Right atrium auricular region (tissue), 2 donors: Measurements from ENCODE around the gene FAM13C. TPM values are rescaled to one million over a fixed set of nuclear protein-coding genes. Genes with fewer than 3 reads are reported as not detected.

ENCODE experiments used
- DNase-seq: peaks from one replicate; pipeline ENCODE4 v3.0.0-alpha.2; 2019; ENCODE audit warnings: low spot score
- H3K27ac ChIP-seq, 2 donors: fragments of 200-600 bp; sonication (generic); 1 replicate in 1 of 2; 2 replicates in 1 of 2; pipeline ENCODE4 v1.5.1; 2016 to 2019
- H3K27me3 ChIP-seq, 2 donors: fragments of 200-600 bp; sonication (generic); one replicate each; pipeline versions ENCODE4 v1.5.1 to v1.6.0; 2017 to 2019
- H3K36me3 ChIP-seq: fragments of 200-600 bp; sonication (generic); one replicate; pipeline ENCODE4 v1.5.1; 2016
- H3K4me1 ChIP-seq, 2 donors: fragments of 200-600 bp; sonication (generic); one replicate each; pipeline versions ENCODE4 v1.5.1 to v1.6.0; 2017 to 2019
- H3K4me3 ChIP-seq, 2 donors: fragments of 200-600 bp; sonication (generic); 1 replicate in 1 of 2; 2 replicates in 1 of 2; pipeline ENCODE4 v1.5.1; 2017 to 2019; ENCODE audit warnings: mild to moderate bottlenecking in 1 of 2, moderate library complexity in 1 of 2
- H3K9me3 ChIP-seq, 2 donors: fragments of 200-600 bp; sonication (generic); one replicate each; pipeline ENCODE4 v1.5.1; 2019
- CTCF ChIP-seq, 2 donors: fragments of 200-600 bp; sonication (generic); IDR thresholded peaks; one replicate each; pipeline ENCODE4 v1.5.1; 2019; ENCODE audit warnings: antibody characterized with exemption in 2 of 2
- total RNA-seq, 2 donors: library from RNA; depleted of rRNA; stranded (reverse); fragments of >200 nt; gene quantifications; one replicate each; pipeline ENCODE4 v1.1.0, GENCODE V29; 2016

The FAM13C gene
- total RNA-seq, 2 donors from 2014 or later: 3.8 to 4.4 TPM

DNA sequence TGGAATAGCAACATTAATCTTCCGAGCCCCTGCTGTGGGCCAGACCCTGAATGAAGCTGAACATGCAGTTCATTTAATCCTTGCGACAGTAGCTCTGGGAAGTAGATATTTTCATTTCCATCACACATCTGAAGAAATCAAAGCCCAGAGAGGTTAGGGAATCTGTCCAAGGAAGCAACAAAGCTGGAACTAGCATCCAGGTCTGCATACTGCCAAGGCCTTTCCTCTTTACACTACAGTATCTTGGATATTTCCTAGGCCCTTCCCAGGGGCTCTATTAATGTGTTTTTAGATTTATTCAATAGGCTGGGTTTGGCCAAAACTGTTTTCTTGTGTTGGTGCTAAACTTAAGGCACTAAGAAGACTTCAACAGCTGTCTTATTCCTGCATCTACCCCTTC lies 48.1 kb downstream of the FAM13C start:
- Histone ChIP-seq H3K4me1 (peaks cover 0 to 30% of the 10 kb centered on the region in 2 donors), H3K9me3 (no peaks in the 10 kb centered on the region)

GRCh38 chr10:59312247-59312646 lies 50.1 kb downstream of the FAM13C start:
- H3K9me3 ChIP-seq: no peaks in the 10 kb centered on the region
- peak overlapping the region in 1 of 2 donors; percentile 19 for H3K27ac ChIP-seq
- H3K36me3 ChIP-seq: no peaks in the 10 kb centered on the region
- no peak for TF ChIP-seq CTCF (IDR thresholded peaks at IDR 0.05)
- no peaks in the 10 kb centered on the region for H3K27me3 ChIP-seq
- DNase-seq: no peak
- no peak overlapping the region for H3K4me3 ChIP-seq
- H3K4me1 ChIP-seq: peaks cover 0 to 35% of the 10 kb centered on the region in 2 donors

More for the DNA sequence above, 48.1 kb downstream of the FAM13C start:
- Histone ChIP-seq H3K4me3 (no peak overlapping the region), H3K36me3 (no peaks in the 10 kb centered on the region), H3K27me3 (no peaks in the 10 kb centered on the region), H3K27ac (peak overlapping the region; percentile 19 to 39)
- no peak for DNase-seq
- no peak for TF ChIP-seq CTCF (IDR thresholded peaks at IDR 0.05)

DNA sequence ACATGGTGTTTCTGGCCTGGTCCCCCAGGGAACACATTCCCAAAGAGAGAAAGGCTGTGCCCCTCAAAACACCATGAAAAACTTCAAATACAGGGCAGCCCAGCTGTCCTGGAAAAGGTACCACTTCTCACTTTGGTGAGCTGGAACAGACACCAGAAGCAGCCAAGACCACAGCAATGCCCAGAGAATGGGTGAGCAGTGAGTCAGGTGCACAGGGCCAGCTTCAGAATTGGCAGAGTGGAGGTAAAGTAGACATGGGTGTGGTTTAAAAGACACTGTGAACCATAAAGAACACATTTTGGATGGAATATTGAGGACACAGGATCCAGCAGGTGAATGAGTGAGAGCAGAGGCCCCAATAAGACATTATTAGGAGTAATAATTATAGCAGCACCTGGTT lies 51.3 kb downstream of the FAM13C start:
- DNase-seq: no peak
- H3K27ac ChIP-seq: peak overlapping the region; percentile 9 to 46
- no peak for TF ChIP-seq CTCF (IDR thresholded peaks at IDR 0.05)
- H3K4me1 ChIP-seq: peaks cover 0 to 35% of the 10 kb centered on the region in 2 donors
- H3K9me3 ChIP-seq: no peaks in the 10 kb centered on the region
- no peaks in the 10 kb centered on the region for H3K36me3 ChIP-seq
- H3K27me3 ChIP-seq: no peaks in the 10 kb centered on the region
- no peak overlapping the region for H3K4me3 ChIP-seq

GRCh38 chr10:59310324-59310914 lies 51.9 kb downstream of the FAM13C start:
- DNase-seq: no peak
- Histone ChIP-seq H3K27ac (peak overlapping the region; percentile 9 to 46), H3K4me3 (no peak overlapping the region), H3K27me3 (no peaks in the 10 kb centered on the region), H3K9me3 (no peaks in the 10 kb centered on the region), H3K36me3 (no peaks in the 10 kb centered on the region), H3K4me1 (peaks cover 0 to 32% of the 10 kb centered on the region in 2 donors)
- no peak for TF ChIP-seq CTCF (IDR thresholded peaks at IDR 0.05)

GRCh38 chr10:59304521-59305097 lies 57.7 kb downstream of the FAM13C start:
- Histone ChIP-seq H3K4me1 (peaks cover 0 to 9% of the 10 kb centered on the region in 2 donors), H3K9me3 (no peaks in the 10 kb centered on the region), H3K36me3 (no peaks in the 10 kb centered on the region), H3K27ac (no peak overlapping the region), H3K27me3 (no peaks in the 10 kb centered on the region), H3K4me3 (no peak overlapping the region)
- DNase-seq: no peak
- no peak for TF ChIP-seq CTCF (IDR thresholded peaks at IDR 0.05)
